ENCODE data around the gene MIAT.

The MIAT gene

DNA sequence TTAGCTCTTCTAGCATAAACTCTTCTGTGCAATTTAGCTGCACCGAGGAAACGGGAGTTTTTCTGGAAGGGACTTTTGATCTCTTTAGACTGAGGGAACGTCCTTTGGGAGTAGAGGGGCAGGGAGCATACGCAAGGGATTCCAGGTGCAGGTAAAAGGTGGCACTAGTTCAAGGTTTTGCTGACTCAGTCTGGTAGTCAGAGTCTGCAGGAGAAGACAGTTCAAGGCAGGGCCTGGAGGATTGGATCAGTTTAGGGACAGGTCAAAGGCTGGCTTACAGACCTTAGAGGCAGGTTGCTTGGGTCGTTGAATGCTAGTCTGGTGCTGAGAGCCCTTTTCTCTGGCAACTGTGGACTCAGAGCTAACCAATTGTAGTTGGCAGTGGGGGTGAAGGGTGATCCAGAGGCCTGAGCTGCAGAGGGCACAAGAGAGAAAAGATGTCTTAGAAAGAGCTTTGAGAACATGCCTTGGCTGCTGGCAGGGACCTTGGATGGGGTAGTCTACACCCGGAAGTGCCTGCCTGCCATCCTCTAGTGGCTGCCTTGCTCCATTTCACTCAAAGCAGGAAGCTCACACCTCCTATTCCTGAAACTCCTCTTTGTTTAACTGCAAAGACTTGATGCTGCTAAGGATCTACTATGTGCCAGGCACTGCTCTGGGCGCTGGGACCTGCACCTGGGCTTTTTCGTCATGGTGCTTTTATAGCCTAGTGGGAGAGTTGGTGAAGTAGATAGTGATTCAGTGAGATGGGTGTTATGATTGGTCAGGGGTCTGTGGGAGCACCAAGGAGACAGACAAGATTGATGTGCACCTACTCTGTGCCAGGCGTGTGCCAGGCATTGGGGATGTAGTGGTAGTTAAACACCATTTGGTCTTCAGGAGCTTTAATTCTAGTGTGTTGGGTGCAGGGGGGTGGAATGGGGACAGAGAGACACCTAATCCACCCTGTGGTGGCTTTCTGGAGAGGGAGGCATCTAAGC, 17.1 kb downstream of the MIAT start (continued):
- TF ChIP-seq ZBTB8A (tag by site-specific recombination; IDR thresholded peaks at IDR 0.05) (no peak), ZSCAN4 (tag by site-specific recombination; IDR thresholded peaks at IDR 0.05) (no peak), ZNF10 (tag by site-specific recombination; IDR thresholded peaks at IDR 0.05) (no peak)

DNA sequence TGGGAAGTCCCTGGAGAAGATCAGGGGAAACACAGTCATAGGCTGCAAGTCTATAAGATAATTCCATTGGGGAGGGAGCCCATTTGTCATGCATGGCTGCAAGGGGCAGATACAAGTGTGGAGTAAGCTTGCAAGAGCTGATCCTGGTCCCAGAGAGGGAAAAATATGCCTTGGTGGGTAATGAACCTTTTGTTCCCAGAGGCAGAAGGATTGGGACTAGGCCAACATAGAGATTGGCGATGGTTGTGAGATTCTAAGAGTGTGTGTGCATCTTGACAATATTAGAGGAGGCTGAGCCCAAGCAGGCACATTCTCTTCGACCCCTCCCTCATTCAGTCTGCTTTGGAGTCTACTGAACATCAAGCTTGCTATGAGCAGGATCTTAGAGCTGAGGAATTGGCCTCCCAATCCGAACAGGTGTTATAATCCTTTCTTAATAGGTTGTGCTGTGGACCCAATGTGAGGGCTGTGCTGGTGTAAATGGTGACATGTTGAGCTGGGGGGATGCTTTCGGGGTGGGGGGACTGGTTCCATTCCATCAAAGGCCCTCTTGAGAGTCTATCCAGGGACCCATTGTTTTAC, 18.4 kb downstream of the MIAT start:
- POLR2A ChIA-PET, result interaction anchor here (0.6 kb wide), 1 partner anchor 213 kb away, joined by 9 read pairs; no protein-coding TSS in a partner anchor

More for the DNA sequence above, 18.4 kb downstream of the MIAT start:
- CTCF ChIA-PET, result interaction anchor here (0.8 to 4.8 kb wide), 3 partner anchors 9 to 311 kb away, joined by 3 to 30 read pairs (median 3); no protein-coding TSS in a partner anchor
- Histone ChIP-seq H3K36me3 (ENCODE audit: control insufficient read depth in 2 of 2, insufficient read depth in 1 of 2, low read length in 2 of 2) (peaks cover 0 to 8% of the 10 kb centered on the region in 2 experiments; a peak in 2 of 3 replicates), H3K9me3 (ENCODE audit: control insufficient read depth, insufficient read depth, low read depth, low read length) (no peaks in the 10 kb centered on the region), H3K4me1 (ENCODE audit: control insufficient read depth, insufficient read depth, low read length) (peaks cover 4% of the 10 kb centered on the region; the same call in 1 of the 2 replicates), H3K4me3 (ENCODE audit: low read depth, low read length) (no peak overlapping the region), H3K27ac (ENCODE audit: extremely low read depth, low read depth, low read length) (no peak overlapping the region)
- no peak for TF ChIP-seq PRDM6 (tag by site-specific recombination; IDR thresholded peaks at IDR 0.05)
- no peak for TF ChIP-seq MEIS1 (CRISPR knock-in tag; IDR thresholded peaks at IDR 0.05; ENCODE audit: borderline replicate concordance)
- no peak for TF ChIP-seq GLIS1 (tag by site-specific recombination; IDR thresholded peaks at IDR 0.05)
- TF ChIP-seq ZBTB21 (tag by site-specific recombination; IDR thresholded peaks at IDR 0.05), result no peak
- no peak for TF ChIP-seq ZNF248 (tag by site-specific recombination; IDR thresholded peaks at IDR 0.05)
- TF ChIP-seq ZNF558 (tag by site-specific recombination; IDR thresholded peaks at IDR 0.05), result no peak
- no peak for TF ChIP-seq ZNF629 (tag by site-specific recombination; IDR thresholded peaks at IDR 0.05)
- TF ChIP-seq, protein P1, sequence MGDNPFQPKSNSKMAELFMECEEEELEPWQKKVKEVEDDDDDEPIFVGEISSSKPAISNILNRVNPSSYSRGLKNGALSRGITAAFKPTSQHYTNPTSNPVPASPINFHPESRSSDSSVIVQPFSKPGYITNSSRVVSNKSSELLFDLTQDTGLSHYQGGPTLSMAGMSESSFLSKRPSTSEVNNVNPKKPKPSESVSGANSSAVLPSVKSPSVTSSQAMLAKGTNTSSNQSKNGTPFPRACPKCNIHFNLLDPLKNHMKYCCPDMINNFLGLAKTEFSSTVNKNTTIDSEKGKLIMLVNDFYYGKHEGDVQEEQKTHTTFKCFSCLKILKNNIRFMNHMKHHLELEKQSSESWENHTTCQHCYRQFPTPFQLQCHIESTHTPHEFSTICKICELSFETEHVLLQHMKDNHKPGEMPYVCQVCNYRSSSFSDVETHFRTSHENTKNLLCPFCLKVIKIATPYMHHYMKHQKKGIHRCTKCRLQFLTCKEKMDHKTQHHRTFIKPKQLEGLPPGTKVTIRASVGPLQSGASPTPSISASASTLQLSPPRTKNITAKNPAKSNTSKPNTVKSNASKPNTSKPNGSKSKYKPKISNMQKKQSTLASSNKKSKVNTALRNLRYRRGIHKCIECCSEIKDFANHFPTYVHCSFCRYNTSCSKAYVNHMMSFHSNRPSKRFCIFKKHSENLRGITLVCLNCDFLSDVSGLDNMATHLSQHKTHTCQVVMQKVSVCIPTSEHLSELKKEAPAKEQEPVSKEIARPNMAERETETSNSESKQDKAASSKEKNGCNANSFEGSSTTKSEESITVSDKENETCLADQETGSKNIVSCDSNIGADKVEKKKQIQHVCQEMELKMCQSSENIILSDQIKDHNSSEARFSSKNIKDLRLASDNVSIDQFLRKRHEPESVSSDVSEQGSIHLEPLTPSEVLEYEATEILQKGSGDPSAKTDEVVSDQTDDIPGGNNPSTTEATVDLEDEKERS (tag by site-specific recombination; IDR thresholded peaks at IDR 0.05), result no peak
- no peak for TF ChIP-seq REPIN1 (tag by site-specific recombination; IDR thresholded peaks at IDR 0.05; ENCODE audit: low read depth)
- no peak for TF ChIP-seq ZNF596 (tag by site-specific recombination; IDR thresholded peaks at IDR 0.05)
- no peak for TF ChIP-seq ZNF366 (tag by site-specific recombination; conservative IDR thresholded peaks at IDR 0.05)
- no peak for TF ChIP-seq ZNF621 (tag by site-specific recombination; IDR thresholded peaks at IDR 0.05)
- TF ChIP-seq, protein P2, sequence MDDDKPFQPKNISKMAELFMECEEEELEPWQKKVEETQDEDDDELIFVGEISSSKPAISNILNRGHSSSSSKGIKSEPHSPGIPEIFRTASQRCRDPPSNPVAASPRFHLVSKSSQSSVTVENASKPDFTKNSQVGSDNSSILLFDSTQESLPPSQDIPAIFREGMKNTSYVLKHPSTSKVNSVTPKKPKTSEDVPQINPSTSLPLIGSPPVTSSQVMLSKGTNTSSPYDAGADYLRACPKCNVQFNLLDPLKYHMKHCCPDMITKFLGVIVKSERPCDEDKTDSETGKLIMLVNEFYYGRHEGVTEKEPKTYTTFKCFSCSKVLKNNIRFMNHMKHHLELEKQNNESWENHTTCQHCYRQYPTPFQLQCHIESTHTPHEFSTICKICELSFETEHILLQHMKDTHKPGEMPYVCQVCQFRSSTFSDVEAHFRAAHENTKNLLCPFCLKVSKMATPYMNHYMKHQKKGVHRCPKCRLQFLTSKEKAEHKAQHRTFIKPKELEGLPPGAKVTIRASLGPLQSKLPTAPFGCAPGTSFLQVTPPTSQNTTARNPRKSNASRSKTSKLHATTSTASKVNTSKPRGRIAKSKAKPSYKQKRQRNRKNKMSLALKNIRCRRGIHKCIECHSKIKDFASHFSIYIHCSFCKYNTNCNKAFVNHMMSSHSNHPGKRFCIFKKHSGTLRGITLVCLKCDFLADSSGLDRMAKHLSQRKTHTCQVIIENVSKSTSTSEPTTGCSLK (tag by site-specific recombination; IDR thresholded peaks at IDR 0.05), result no peak
- TF ChIP-seq ZNF610 (tag by site-specific recombination; IDR thresholded peaks at IDR 0.05; ENCODE audit: borderline replicate concordance), result no peak
- no peak for TF ChIP-seq ZNF529 (tag by site-specific recombination; IDR thresholded peaks at IDR 0.05; ENCODE audit: insufficient replicate concordance)
- TF ChIP-seq, protein P3, sequence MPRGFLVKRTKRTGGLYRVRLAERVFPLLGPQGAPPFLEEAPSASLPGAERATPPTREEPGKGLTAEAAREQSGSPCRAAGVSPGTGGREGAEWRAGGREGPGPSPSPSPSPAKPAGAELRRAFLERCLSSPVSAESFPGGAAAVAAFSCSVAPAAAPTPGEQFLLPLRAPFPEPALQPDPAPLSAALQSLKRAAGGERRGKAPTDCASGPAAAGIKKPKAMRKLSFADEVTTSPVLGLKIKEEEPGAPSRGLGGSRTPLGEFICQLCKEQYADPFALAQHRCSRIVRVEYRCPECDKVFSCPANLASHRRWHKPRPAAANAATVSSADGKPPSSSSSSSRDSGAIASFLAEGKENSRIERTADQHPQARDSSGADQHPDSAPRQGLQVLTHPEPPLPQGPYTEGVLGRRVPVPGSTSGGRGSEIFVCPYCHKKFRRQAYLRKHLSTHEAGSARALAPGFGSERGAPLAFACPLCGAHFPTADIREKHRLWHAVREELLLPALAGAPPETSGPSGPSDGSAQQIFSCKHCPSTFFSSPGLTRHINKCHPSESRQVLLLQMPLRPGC (tag by site-specific recombination; IDR thresholded peaks at IDR 0.05), result no peak

Measured in HEK293 (cell line).